ENCODE measurements around the gene RPP30.

RPP30 gene

GRCh38 chr10:90871766-90872647 lies at the start of gene RPP30:
Gene RPP30, plus strand, starts transcription at chr10:90871974. Its CDS starts 13 bp downstream, at chr10:90871987.
- peak; percentile 76 for DNase-seq (ENCODE audit: low read depth)

GRCh38 chr10:90822508-90822907 lies 49.3 kb upstream of the RPP30 start:
- no peak for DNase-seq (ENCODE audit: low read depth)

GRCh38 chr10:90832111-90832510 lies 39.7 kb upstream of the RPP30 start:
- DNase-seq (ENCODE audit: low read depth) = no peak

- no peak for DNase-seq (ENCODE audit: low read depth)
These were observed 37.4 kb upstream of the RPP30 start for GRCh38 chr10:90834326-90834725.

- DNase-seq (ENCODE audit: low read depth) = no peak
These were observed 34.3 kb upstream of the RPP30 start for GRCh38 chr10:90837486-90837885.

GRCh38 chr10:90842725-90843124 lies 29.0 kb upstream of the RPP30 start:
- no peak for DNase-seq (ENCODE audit: low read depth)

- DNase-seq (ENCODE audit: low read depth) = no peak
These were observed 26.0 kb upstream of the RPP30 start for GRCh38 chr10:90845726-90846125.

- DNase-seq (ENCODE audit: low read depth) = no peak
These were observed 25.0 kb upstream of the RPP30 start for GRCh38 chr10:90846746-90847145.

GRCh38 chr10:90847436-90847835 lies 24.3 kb upstream of the RPP30 start:
- DNase-seq (ENCODE audit: low read depth) = no peak

GRCh38 chr10:90849956-90850749 lies 21.6 kb upstream of the RPP30 start:
- no peak for DNase-seq (ENCODE audit: low read depth)

GRCh38 chr10:90855126-90855525 lies 16.6 kb upstream of the RPP30 start:
- DNase-seq (ENCODE audit: low read depth) = no peak

GRCh38 chr10:90856261-90856660 lies 15.5 kb upstream of the RPP30 start:
- DNase-seq (ENCODE audit: low read depth) = no peak

GRCh38 chr10:90856964-90857634 lies 14.7 kb upstream of the RPP30 start:
- no peak for DNase-seq (ENCODE audit: low read depth)

- DNase-seq (ENCODE audit: low read depth) = peak; percentile 44
These were observed 13.9 kb upstream of the RPP30 start, which contains the start of gene HTR7 for GRCh38 chr10:90857635-90858460. Gene HTR7, minus strand, starts transcription at chr10:90858039. Its CDS starts 368 bp downstream, at chr10:90857671.

- no peak for DNase-seq (ENCODE audit: low read depth)
These were observed 13.3 kb upstream of the RPP30 start for GRCh38 chr10:90858461-90858968.

- DNase-seq (ENCODE audit: low read depth) = no peak
These were observed 12.4 kb upstream of the RPP30 start for GRCh38 chr10:90859321-90859751.

- no peak for DNase-seq (ENCODE audit: low read depth)
These were observed 11.0 kb upstream of the RPP30 start for GRCh38 chr10:90860790-90861189.

GRCh38 chr10:90862908-90863514 lies 8.8 kb upstream of the RPP30 start:
- no peak for DNase-seq (ENCODE audit: low read depth)

GRCh38 chr10:90865401-90865800 lies 6.4 kb upstream of the RPP30 start:
- DNase-seq (ENCODE audit: low read depth) = no peak

- DNase-seq (ENCODE audit: low read depth) = no peak
These were observed 5.7 kb upstream of the RPP30 start for GRCh38 chr10:90866050-90866598.
